Stimulated activated naive CD4-positive, alpha-beta T cell (primary cell): ENCODE results near the gene PDHB.
"Not testable (repeated sequence)": the region's sequence is repeated elsewhere in the genome, so short reads cannot be mapped to it uniquely, and the experiment has no call there.

Experiments used
- DNase-seq, 6 experiments: peaks; one replicate each; lab custom pipeline; 2025; lab: John Stamatoyannopoulos, UW

PDHB gene

GRCh38 chr3:58437276-58437675 lies 3.6 kb upstream of the PDHB start:
- not testable (repeated sequence) for DNase-seq

GRCh38 chr3:58434990-58435389 lies 1.4 kb upstream of the PDHB start:
- no peak for DNase-seq

GRCh38 chr3:58434511-58434910 lies 879 bp upstream of the PDHB start:
- no peak for DNase-seq

GRCh38 chr3:58434168-58434504 lies 504 bp upstream of the PDHB start:
- DNase-seq, result no peak

DNA sequence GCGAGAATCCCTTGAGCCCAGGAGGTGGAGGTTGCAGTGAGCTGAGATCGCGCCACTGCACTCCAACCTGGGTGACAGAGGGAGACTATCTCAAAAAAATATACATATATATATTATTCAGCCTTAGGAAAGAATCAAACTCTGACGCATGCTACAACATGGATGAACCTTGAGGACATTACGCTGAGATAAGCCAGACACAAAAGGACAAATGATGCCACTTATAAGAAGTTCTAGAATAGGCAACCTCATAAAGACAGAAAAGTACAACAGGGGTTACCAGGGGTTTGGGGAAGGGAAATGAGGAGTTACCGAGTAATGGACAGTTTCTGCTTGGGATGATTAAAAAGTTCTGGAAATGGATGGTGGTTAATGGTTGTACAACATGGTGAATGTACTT lies 727 bp downstream of the PDHB start:
- DNase-seq, result no peak

- no peak for DNase-seq
Observed at GRCh38 chr3:58429657-58430056, 4.0 kb downstream of the PDHB start.

DNA sequence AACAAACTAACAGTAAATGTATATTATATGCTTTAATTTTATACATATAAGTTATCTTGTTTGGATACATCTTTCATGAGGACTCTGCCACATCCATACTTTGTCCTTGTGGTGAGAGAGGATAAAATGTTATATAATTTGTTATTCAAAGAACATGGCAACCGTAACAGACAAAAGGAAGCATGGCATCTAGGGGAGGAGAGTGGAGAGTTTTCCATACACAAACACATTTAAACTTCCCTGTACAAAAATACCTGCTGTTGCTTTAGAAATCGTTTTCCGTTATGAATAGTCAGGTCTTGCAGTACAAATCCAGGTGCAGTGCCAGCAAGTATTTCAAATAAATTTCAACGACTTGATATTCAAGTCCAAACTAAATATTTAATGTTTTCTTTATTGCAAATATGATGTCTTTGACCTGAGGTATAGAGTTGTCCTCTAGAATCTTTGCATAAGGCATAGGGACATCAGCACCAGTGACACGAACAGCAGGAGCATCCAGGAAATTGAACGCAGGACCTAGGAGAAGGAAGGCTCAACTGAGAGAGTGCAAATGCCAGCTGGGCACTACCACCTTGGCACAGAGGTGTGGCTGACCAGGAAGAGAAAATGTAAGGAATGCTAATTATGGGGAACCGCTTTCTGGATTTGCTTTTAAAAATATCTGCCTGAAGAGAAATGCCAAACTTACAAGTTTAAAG lies 5.8 kb downstream of the PDHB start:
- no peak for DNase-seq

DNA sequence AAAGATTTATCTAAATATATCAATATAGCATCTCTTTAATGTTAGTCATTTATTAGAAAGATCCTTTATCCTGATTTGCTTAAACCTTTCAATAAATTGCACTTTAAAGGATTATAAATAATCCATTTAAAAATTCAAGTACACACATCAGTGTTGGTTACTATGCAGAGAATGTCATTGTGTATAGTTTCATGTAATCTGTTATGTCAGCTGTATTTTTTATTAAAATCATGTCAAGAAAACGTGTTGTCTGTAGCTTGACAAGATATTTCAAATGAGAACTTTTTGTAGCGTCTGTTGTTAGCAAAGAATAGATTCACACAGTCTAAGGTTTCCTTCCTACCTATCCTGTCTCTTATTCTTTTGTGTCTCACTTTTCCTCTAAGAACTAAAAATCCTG lies 7.8 kb downstream of the PDHB start:
- no peak for DNase-seq

DNA sequence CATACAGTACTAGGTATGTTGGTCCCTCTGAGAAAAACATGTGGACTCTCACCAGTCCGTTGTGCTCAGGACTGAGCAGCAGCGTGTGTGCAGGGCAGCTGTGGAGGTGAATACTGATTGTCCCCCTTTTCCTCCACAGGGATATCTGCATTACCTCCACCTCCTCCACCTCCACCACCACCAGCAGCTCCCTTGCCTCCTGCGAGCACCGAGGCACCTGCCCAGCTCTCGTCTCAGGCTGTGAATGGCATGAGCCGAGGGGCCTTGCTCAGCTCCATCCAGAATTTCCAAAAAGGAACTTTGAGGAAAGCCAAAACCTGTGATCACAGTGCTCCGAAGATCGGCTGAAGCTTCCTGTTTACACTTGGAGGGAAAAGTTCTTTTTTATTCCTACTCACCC lies 9.0 kb downstream of the PDHB start:
- DNase-seq, result no peak

DNA sequence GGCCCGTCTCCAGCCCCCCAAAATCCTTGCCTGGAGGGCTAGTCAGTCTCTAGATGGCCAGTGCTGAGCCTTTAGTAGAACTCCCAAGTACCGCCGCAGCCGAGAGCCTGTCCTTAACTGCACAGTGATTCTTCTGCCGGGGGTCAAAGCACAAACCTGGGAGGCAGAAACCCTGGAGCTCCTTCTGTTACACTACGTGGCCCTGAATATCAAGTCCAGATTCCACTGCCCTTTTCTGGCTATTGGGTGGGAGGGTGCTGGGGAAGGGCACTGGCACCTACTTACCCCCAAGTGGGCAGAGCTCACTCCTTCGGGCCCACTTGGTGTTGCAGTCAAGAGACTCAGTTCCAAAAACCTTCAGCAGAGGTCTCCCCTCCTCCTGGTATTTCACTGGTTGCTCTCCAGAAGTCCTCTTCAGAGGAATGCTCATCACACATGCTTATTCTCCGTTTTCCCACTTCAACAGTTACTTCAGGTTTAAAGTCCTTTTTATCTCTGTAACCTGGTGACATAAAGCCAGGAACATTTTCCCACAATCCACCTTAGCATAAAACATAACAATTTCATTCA lies 10.8 kb downstream of the PDHB start:
- DNase-seq, result no peak

DNA sequence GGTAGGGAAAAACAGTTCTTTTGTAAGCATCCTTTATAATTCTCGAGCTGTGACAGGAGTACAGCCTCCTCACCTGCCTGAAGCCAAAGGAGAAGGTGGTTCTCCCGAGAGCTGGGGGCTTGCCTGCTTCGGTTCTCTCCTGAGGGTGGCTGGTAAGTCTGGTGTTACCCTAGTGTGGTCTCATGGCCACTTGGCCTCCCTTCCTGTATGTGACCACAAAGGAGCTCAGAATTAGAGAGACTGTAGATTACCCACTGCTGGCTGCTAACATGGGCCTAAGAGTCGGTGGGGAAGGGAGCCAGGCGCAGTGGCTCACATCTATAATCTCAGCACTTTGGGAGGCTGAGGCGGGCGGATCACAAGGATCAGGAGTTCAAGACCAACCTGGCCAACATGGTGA lies 12.6 kb downstream of the PDHB start:
- DNase-seq, result no peak

DNA sequence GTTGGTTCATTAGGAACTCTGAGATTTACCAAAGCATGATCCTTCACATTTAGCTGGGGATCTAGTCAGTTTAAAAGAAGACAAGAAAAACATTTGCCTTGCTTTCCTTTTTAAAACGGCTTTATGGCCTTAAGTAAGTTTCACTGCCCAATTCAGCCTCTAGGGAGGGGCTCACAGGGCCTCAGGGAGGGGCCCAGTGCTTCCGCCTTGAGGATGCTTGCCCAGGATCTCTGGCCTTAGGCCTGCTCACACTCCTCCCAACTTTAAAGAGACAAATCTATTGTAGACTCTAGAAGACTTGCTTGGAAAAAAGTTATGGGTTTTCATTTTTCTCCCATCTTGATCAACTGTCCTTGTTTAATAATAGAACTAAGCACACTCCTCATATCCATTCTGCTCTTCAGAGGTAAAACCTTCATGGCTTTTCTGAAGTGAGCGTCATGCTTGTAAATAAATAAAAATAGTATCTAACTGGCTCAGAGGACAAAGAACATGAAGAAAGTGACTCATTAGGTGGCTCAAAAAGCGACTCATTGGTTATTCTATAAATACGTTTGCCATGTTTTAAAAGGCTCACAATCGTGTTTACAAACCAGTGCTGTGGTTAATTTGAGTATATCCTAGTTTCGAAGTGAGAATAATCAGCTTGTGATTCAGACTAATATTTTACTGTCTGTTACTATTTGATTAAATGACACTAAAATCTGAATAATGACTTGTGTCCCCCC lies 13.7 kb downstream of the PDHB start:
- no peak for DNase-seq

- no peak for DNase-seq
Observed at GRCh38 chr3:58418227-58418626, 15.4 kb downstream of the PDHB start.

DNA sequence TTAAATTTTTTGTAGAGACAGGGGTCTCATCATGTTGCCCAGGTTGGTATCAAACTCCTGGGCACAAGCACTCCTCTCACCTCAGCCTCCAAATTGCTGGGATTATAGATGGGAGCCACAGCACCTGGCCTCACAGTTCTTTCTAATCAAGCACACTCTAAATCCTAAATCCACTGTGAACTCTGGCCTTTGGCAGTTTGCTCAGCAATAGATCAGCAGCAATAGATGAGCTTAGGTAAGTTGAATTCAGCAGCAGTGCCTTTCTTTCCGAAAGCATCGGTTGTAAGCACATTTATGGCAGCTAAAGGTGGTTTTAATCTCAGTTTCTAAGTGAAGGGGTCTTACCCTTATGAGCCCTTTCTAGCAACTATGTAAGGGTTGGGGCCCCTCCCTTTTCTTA lies 16.6 kb downstream of the PDHB start:
- DNase-seq, result no peak

DNA sequence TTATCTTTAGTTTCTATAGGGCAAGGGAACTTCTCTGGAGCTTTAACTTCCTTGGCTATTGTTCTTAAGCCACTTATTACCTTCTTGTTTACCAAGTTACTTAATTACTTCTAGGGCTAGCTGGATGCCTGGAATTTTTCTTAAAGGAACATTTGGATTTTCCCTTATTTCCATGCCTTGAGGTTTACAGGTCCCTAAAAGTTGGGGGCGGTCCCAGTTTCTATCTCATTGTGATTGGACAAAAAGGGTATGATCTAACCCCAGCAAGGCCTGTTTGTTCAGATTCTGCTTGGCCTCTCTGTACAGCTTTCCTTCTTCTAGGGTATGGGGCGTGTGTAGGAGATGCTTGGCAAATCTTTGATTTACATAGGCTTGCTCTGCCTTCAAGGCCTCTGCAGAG lies 17.4 kb downstream of the PDHB start:
- no peak for DNase-seq

DNA sequence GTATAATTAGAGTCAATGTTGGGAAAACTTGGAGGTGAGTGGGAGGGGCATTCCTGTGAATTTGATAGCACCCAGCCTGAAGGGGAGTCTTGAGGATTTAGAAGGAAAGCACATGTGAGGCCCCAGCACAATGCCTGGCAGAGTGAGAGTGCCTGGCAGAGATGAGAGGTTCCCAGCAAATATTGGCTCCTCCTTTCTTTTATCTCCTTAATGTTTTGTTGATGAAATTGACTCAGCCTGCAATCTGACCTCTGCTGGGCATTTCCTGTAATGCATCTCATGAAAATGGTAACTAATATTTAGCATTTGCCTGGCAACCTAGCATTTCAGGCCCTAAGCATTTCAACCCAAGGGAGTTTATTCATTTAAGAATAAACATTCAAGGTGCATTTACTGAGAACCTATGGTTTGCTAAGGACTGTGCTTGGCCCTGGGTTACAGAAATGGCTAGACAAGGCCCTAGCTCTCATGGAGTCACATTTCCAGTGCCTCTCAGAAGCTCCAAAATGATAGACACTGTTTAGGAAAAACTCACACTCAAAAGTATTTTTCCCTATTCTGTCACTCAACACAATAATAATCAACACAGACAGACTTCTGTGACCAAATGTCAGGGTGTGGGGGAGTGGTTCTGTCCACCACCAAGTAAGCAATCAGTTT lies 19.0 kb downstream of the PDHB start:
- peak in 4 of 6 experiments; percentile 12 to 59 (median 29) for DNase-seq

DNA sequence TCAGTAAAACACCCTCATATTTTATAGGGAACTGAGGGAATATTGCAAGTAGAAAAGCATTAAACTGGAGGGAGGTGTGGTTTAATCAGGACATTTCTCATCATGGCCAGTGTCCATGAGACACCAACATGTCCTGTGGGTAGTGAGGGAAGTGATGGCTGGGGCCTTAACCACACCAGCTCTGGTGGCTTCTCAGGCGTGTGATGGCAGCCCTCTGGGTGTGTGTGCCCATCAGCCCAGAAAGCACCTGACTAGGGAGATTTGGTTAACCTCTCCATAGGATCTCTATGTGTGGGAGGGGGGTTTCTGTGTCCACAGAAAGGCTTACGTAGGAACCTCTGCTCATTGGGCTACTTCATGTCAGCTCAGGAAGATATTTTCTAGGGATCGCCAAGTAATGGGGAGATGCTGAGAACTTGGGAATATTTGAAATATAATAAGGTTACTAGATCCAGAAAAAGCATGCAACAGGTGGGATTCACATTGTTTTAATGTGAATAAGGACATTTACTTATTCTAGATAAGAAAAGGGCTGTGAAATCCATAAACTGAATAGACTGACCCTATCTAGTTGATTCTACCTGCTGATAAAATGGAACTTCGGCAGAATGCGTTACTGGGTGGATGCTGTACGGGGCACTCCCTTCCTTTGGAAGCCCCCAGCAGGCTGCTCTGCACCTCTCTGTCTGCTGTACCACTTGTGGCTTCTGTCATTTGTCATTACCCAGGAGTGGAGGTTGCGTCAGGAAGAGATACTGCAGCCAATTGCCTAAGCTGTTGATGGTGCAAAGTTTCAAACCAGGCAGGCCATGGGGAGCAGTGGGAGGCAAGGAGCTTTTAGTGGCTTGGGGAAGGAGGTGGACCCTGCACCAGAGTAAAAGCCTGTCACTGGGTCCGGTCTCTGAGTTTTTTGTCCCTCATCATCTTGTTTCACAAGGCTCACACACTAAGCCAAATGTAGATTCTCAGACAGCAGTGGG lies 21.5 kb downstream of the PDHB start:
- no peak for DNase-seq

DNA sequence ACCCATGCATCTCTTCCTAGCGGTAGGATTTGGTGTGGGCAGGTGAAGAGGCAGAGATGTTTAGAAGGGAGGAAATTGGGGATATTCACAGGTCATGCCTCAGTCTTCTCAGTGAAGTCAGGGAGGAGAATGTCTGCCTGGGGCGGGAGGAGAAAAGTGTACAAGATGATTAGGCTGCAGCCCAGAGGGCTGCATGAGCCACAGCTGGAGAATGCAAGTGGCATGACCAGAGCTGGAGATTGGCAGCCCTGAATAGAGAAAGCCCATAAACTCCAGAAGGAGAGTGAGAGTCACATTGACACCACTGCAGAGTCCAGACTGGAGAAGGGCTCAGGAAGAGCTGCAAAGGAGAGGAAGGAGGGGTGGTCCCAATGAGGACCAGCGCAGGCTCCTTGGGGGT lies 22.6 kb downstream of the PDHB start:
- no peak for DNase-seq

DNA sequence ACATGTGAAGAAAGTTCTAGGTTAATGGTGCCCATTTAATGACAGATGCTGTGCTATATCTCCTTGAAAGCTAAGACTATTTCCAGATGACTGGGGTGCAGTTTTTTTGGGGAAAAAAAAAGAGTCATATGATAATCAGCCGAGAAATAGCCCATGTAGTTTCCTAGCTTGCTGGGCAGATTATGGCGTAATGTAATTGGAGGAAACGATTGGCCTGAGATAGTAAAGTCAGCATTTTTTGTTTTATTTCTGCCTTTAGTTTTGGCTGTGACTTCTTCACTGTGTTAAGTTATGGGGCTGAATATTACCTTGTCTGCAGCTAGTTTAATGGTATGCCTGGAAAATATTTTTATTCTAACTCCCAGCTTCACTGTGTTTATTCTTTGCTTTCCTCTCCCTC lies 24.0 kb downstream of the PDHB start:
- no peak for DNase-seq

GRCh38 chr3:58408906-58409305 lies 24.7 kb downstream of the PDHB start:
- no peak for DNase-seq

DNA sequence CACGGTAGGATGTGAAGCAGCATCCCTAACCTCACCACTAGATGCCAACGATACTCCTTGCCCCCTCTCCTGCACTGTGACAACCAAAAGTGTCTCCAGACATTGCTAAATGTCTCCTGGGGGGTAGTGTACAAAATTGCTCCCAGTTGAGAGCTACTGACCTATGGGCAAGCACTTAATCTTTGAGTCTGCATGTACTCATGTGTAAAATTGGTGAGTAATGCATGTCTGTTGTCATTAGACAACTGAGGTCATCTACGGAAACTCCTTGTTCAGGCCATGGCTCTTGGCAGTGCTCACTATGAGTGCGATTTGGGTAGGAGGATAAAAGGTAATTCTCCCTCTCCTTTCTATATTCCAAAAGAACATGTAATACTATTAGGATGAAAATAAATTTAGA lies 29.2 kb downstream of the PDHB start:
- DNase-seq, result no peak
